ENCODE results near the gene ALPK3. TPM values are rescaled to one million over a fixed set of nuclear protein-coding genes. Genes with fewer than 3 reads are reported as not detected.
"Not testable (repeated sequence)": the region's sequence is repeated elsewhere in the genome, so short reads cannot be mapped to it uniquely, and the experiment has no call there.

Gene ALPK3
- total and polyA plus RNA-seq, 8 donors, result 0.58 to 17.9 (median 3.5) TPM

DNA sequence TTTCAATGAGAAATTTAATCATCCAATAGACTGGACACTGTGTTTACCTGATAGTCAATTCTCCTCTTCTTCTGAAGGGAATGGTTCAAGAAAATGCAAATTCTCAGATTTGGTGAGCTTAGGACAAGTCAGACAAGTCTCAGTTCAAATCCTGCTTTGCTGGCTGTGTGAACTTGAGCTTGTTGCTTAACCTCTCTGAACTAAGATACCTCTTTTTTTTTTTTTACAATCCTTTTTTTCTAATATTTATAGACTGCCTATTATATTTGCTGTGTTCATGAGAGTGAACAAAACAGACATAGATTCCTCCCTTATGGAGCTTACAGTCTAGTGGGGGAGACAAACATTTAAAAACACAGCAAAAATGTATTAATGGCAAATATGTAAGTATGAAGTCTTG, 59.1 kb downstream of the ALPK3 start:
- Histone ChIP-seq H3K36me3 (no peaks in the 10 kb centered on the region), H3K9me3 (no peaks in the 10 kb centered on the region), H3K4me1 (peaks cover 0 to 12% (median 5%) of the 10 kb centered on the region in 4 donors), H3K4me3 (no peak overlapping the region), H3K27me3 (no peaks in the 10 kb centered on the region), H3K27ac (no peak overlapping the region)
- no peak for TF ChIP-seq POLR2AphosphoS5 (IDR thresholded peaks at IDR 0.05)
- TF ChIP-seq POLR2A (IDR thresholded peaks at IDR 0.05), result no peak
- TF ChIP-seq, protein P1, sequence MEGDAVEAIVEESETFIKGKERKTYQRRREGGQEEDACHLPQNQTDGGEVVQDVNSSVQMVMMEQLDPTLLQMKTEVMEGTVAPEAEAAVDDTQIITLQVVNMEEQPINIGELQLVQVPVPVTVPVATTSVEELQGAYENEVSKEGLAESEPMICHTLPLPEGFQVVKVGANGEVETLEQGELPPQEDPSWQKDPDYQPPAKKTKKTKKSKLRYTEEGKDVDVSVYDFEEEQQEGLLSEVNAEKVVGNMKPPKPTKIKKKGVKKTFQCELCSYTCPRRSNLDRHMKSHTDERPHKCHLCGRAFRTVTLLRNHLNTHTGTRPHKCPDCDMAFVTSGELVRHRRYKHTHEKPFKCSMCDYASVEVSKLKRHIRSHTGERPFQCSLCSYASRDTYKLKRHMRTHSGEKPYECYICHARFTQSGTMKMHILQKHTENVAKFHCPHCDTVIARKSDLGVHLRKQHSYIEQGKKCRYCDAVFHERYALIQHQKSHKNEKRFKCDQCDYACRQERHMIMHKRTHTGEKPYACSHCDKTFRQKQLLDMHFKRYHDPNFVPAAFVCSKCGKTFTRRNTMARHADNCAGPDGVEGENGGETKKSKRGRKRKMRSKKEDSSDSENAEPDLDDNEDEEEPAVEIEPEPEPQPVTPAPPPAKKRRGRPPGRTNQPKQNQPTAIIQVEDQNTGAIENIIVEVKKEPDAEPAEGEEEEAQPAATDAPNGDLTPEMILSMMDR (IDR thresholded peaks at IDR 0.05), result no peak
- TF ChIP-seq EP300 (IDR thresholded peaks at IDR 0.05), result no peak
- intact Hi-C loops (cut with DNase I; ENCODE audit: low total_unique reads), result no loop called here
- no peak for DNase-seq

DNA sequence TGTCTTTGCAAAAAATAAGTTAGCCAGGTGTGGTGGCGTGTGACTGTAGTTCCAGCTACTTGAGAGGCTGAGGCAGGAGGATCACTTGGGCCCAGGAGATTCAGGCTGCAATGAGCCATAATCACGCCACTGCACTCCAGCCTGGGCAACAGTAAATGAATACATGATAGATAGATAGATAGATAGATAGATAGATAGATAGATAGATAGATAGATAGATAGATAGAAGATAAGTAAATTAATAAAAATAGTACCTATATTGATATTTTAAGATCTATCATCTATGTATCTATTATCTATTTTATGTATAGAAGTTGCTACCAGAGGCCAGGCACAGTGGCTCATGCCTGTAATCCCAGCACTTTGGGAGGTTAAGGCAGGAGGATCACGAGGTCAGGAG, 60.5 kb downstream of the ALPK3 start:
- H3K36me3 ChIP-seq; H3K27me3 ChIP-seq; H3K4me3 ChIP-seq; H3K27ac ChIP-seq; DNase-seq; H3K9me3 ChIP-seq; intact Hi-C loops (cut with DNase I; ENCODE audit: low total_unique reads): not testable (repeated sequence)
- peaks cover 0 to 11% (median 4%) of the 10 kb centered on the region in 4 donors for H3K4me1 ChIP-seq
- 89 to 97% (median 92%) methylated on average over 3 of the region's 3 CpGs for WGBS, 5 donors

DNA sequence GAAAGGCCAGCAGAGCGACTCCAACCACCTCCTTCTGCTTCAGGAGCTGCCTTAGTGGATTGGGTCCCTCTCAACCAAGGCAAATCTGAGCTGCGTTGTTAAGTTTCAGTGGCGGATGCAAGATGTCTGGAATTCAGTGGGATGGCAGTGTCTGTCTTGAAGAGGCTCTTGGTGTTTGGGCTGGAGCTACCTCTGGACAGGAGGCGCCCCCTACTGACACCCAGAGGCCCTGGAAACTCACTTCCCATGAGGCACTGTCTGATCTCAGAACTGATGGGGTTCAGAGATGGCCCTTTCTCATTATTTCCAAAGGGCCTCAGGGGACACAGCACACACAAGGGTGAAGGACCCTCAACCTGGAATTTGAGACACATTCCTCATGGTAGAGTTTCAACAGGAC, 61.3 kb downstream of the ALPK3 start:
- Histone ChIP-seq H3K4me3 (no peak overlapping the region), H3K9me3 (no peaks in the 10 kb centered on the region), H3K36me3 (no peaks in the 10 kb centered on the region), H3K27me3 (no peaks in the 10 kb centered on the region), H3K27ac (no peak overlapping the region), H3K4me1 (peaks cover 0 to 11% (median 1%) of the 10 kb centered on the region in 4 donors)
- TF ChIP-seq, protein P1 (IDR thresholded peaks at IDR 0.05), result peak in 5 of 7 experiments; percentile 41 to 71 (median 54)
- TF ChIP-seq EP300 (IDR thresholded peaks at IDR 0.05), result no peak
- no peak for TF ChIP-seq POLR2A (IDR thresholded peaks at IDR 0.05)
- TF ChIP-seq POLR2AphosphoS5 (IDR thresholded peaks at IDR 0.05), result no peak
- DNase-seq, result peak; percentile 79
- WGBS, 5 donors, result 24 to 49% (median 41%) methylated on average over 4 of the region's 4 CpGs
- intact Hi-C loops (cut with DNase I; ENCODE audit: low total_unique reads), result no loop called here

DNA sequence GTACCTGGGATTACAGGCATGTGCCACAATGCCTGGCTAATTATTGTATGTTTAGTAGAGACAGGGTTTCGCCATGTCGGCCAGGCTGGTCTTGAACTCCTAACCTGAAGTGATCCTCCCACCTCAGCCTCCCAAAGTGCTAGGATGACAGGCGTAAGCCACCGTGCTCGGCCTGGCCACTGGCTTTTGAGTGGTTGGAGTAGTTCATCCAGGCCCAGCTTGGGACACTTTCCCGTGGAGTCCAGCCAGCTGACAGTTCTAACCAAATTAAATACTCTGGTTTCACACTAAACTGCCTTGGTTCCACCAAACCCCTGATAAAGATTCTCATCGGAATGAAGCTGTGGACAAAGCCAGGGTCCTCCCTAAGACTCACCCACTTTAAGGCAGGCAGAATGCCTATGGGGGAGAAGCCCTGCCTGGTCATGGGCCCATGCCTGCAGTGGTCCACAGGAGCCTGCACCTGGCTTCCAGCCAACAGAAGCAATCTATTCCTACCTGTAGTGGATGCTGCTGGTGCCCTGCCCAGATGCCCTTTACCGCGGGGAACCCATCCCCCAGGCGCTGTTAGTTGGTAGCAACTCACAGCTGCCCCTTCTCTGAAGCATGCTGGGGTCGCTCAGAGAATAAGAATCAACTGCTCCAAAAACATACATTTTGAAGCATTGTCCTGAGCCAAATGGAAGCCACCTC, 62.1 kb downstream of the ALPK3 start:
- no peaks in the 10 kb centered on the region for H3K27me3 ChIP-seq
- no peak for TF ChIP-seq POLR2AphosphoS5 (IDR thresholded peaks at IDR 0.05)
- TF ChIP-seq, protein P1 (IDR thresholded peaks at IDR 0.05), result no peak
- no peak for TF ChIP-seq EP300 (IDR thresholded peaks at IDR 0.05)
- TF ChIP-seq POLR2A (IDR thresholded peaks at IDR 0.05), result no peak
- peaks cover 0 to 11% (median 0%) of the 10 kb centered on the region in 4 donors for H3K4me1 ChIP-seq
- no peak overlapping the region for H3K27ac ChIP-seq
- WGBS, 5 donors, result 86 to 92% (median 92%) methylated on average over 6 to 11 of the region's 11 CpGs
- H3K36me3 ChIP-seq, result no peaks in the 10 kb centered on the region
- intact Hi-C loops (cut with DNase I; ENCODE audit: low total_unique reads), result no loop called here
- H3K4me3 ChIP-seq, result no peak overlapping the region
- no peak for DNase-seq
- no peaks in the 10 kb centered on the region for H3K9me3 ChIP-seq

DNA sequence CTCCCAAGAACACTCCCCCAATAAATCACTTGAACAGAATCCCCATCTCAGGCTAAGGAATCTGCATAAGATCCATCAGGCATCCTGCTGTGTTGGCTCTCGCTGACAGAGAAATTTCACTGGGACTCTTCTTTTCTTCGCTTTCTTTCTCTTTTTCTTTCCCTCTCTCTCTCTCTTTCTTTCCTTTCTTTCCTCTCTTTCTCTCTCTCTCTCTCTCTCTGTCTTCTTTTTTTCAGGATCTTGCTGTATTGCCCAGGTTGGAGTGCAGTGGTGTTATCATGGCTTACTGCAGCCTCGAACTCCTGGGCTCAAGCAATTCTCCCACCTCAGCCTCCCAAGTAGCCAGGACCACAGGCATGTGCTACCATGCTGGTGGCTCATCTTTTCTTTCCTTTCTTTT, 62.9 kb downstream of the ALPK3 start:
- Histone ChIP-seq H3K27me3 (no peaks in the 10 kb centered on the region), H3K9me3 (no peaks in the 10 kb centered on the region), H3K4me1 (peaks cover 0 to 11% (median 0%) of the 10 kb centered on the region in 4 donors), H3K27ac (no peak overlapping the region), H3K36me3 (no peaks in the 10 kb centered on the region), H3K4me3 (no peak overlapping the region)
- DNase-seq, result no peak
- intact Hi-C loops (cut with DNase I; ENCODE audit: low total_unique reads), result no loop called here
- 73 to 95% (median 89%) methylated on average over 3 of the region's 3 CpGs for WGBS, 5 donors
- TF ChIP-seq POLR2A (IDR thresholded peaks at IDR 0.05) (no peak), EP300 (IDR thresholded peaks at IDR 0.05) (no peak), POLR2AphosphoS5 (IDR thresholded peaks at IDR 0.05) (no peak)
- TF ChIP-seq, protein P1 (IDR thresholded peaks at IDR 0.05), result no peak

Data from stomach (tissue), 9 donors.